ENCODE measurements around the gene PTPN12. TPM values are rescaled to one million over a fixed set of nuclear protein-coding genes. Genes with fewer than 3 reads are reported as not detected.
A peak's percentile ranks its signal among the peaks of the same experiment; 100 is the strongest.

Gene PTPN12
- total and polyA plus RNA-seq, 9 donors: 34.9 to 61.3 (median 46.9) TPM

GRCh38 chr7:77657427-77658224 is 120.5 kb downstream of the PTPN12 start:
- no peaks in the 10 kb centered on the region for H3K27me3 ChIP-seq (ENCODE audit: control insufficient read depth, insufficient read depth, low read length)
- DNase-seq: peak; percentile 71
- H3K4me1 ChIP-seq (ENCODE audit: control insufficient read depth, insufficient read depth, low read length): no peaks in the 10 kb centered on the region
- H3K27ac ChIP-seq (ENCODE audit: low read length): no peak overlapping the region
- no peaks in the 10 kb centered on the region for H3K9me3 ChIP-seq (replicated peaks; ENCODE audit: control insufficient read depth, low read depth, low read length)
- no peak overlapping the region for H3K4me3 ChIP-seq (ENCODE audit: low read length)
- no CpG with 5 or more reads among the region's 1 CpG for WGBS (ENCODE audit: insufficient coverage)
- H3K36me3 ChIP-seq (ENCODE audit: control insufficient read depth, insufficient read depth, low read length): peaks cover 32% of the 10 kb centered on the region

- no peak for DNase-seq
- Histone ChIP-seq H3K9me3 (replicated peaks; ENCODE audit: control insufficient read depth, low read depth, low read length) (no peaks in the 10 kb centered on the region), H3K4me1 (ENCODE audit: control insufficient read depth, insufficient read depth, low read length) (no peaks in the 10 kb centered on the region), H3K27ac (ENCODE audit: low read length) (no peak overlapping the region), H3K27me3 (ENCODE audit: control insufficient read depth, insufficient read depth, low read length) (no peaks in the 10 kb centered on the region), H3K36me3 (ENCODE audit: control insufficient read depth, insufficient read depth, low read length) (peaks cover 25% of the 10 kb centered on the region), H3K4me3 (ENCODE audit: low read length) (no peak overlapping the region)
- 100% methylated on average over 2 of the region's 5 CpGs for WGBS (ENCODE audit: insufficient coverage)
These were observed 121.8 kb downstream of the PTPN12 start for GRCh38 chr7:77658928-77659327.

GRCh38 chr7:77661816-77662215 is 124.7 kb downstream of the PTPN12 start:
- peaks cover 17% of the 10 kb centered on the region for H3K36me3 ChIP-seq (ENCODE audit: control insufficient read depth, insufficient read depth, low read length)
- 100% methylated on average over 3 of the region's 5 CpGs for WGBS (ENCODE audit: insufficient coverage)
- H3K27ac ChIP-seq (ENCODE audit: low read length): no peak overlapping the region
- no peak overlapping the region for H3K4me3 ChIP-seq (ENCODE audit: low read length)
- H3K9me3 ChIP-seq (replicated peaks; ENCODE audit: control insufficient read depth, low read depth, low read length): no peaks in the 10 kb centered on the region
- H3K4me1 ChIP-seq (ENCODE audit: control insufficient read depth, insufficient read depth, low read length): no peaks in the 10 kb centered on the region
- H3K27me3 ChIP-seq (ENCODE audit: control insufficient read depth, insufficient read depth, low read length): no peaks in the 10 kb centered on the region
- no peak for DNase-seq

GRCh38 chr7:77662869-77663268 is 125.8 kb downstream of the PTPN12 start:
- H3K9me3 ChIP-seq (replicated peaks; ENCODE audit: control insufficient read depth, low read depth, low read length): no peaks in the 10 kb centered on the region
- no peak overlapping the region for H3K27ac ChIP-seq (ENCODE audit: low read length)
- H3K4me1 ChIP-seq (ENCODE audit: control insufficient read depth, insufficient read depth, low read length): no peaks in the 10 kb centered on the region
- WGBS (ENCODE audit: insufficient coverage): 83% methylated on average over 2 of the region's 2 CpGs
- DNase-seq: no peak
- H3K4me3 ChIP-seq (ENCODE audit: low read length): no peak overlapping the region
- H3K27me3 ChIP-seq (ENCODE audit: control insufficient read depth, insufficient read depth, low read length): no peaks in the 10 kb centered on the region
- peaks cover 12% of the 10 kb centered on the region for H3K36me3 ChIP-seq (ENCODE audit: control insufficient read depth, insufficient read depth, low read length)

GRCh38 chr7:77664715-77665114 is 127.6 kb downstream of the PTPN12 start:
- no peak overlapping the region for H3K4me3 ChIP-seq (ENCODE audit: low read length)
- H3K27me3 ChIP-seq (ENCODE audit: control insufficient read depth, insufficient read depth, low read length): no peaks in the 10 kb centered on the region
- H3K4me1 ChIP-seq (ENCODE audit: control insufficient read depth, insufficient read depth, low read length): no peaks in the 10 kb centered on the region
- no peaks in the 10 kb centered on the region for H3K9me3 ChIP-seq (replicated peaks; ENCODE audit: control insufficient read depth, low read depth, low read length)
- DNase-seq: no peak
- no peak overlapping the region for H3K27ac ChIP-seq (ENCODE audit: low read length)
- H3K36me3 ChIP-seq (ENCODE audit: control insufficient read depth, insufficient read depth, low read length): peaks cover 3% of the 10 kb centered on the region

- Histone ChIP-seq H3K9me3 (replicated peaks; ENCODE audit: control insufficient read depth, low read depth, low read length) (no peaks in the 10 kb centered on the region), H3K27ac (ENCODE audit: low read length) (no peak overlapping the region), H3K27me3 (ENCODE audit: control insufficient read depth, insufficient read depth, low read length) (no peaks in the 10 kb centered on the region), H3K4me3 (ENCODE audit: low read length) (no peak overlapping the region), H3K36me3 (ENCODE audit: control insufficient read depth, insufficient read depth, low read length) (peaks cover 3% of the 10 kb centered on the region), H3K4me1 (ENCODE audit: control insufficient read depth, insufficient read depth, low read length) (no peaks in the 10 kb centered on the region)
- DNase-seq: no peak
These were observed 128.1 kb downstream of the PTPN12 start for GRCh38 chr7:77665161-77665560.

GRCh38 chr7:77667459-77668086 is 130.5 kb downstream of the PTPN12 start:
- peak; percentile 69 for DNase-seq

GRCh38 chr7:77674878-77675277 is 137.8 kb downstream of the PTPN12 start:
- no peaks in the 10 kb centered on the region for H3K36me3 ChIP-seq (ENCODE audit: control insufficient read depth, insufficient read depth, low read length)
- no peaks in the 10 kb centered on the region for H3K4me1 ChIP-seq (ENCODE audit: control insufficient read depth, insufficient read depth, low read length)
- 82% methylated on average over 2 of the region's 5 CpGs for WGBS (ENCODE audit: insufficient coverage)
- no peak overlapping the region for H3K27ac ChIP-seq (ENCODE audit: low read length)
- H3K27me3 ChIP-seq (ENCODE audit: control insufficient read depth, insufficient read depth, low read length): no peaks in the 10 kb centered on the region
- DNase-seq: no peak
- no peak overlapping the region for H3K4me3 ChIP-seq (ENCODE audit: low read length)
- H3K9me3 ChIP-seq (replicated peaks; ENCODE audit: control insufficient read depth, low read depth, low read length): no peaks in the 10 kb centered on the region

More at GRCh38 chr7:77667459-77668086, 130.5 kb downstream of the PTPN12 start:
- Histone ChIP-seq H3K4me3 (ENCODE audit: low read length) (no peak overlapping the region), H3K9me3 (replicated peaks; ENCODE audit: control insufficient read depth, low read depth, low read length) (no peaks in the 10 kb centered on the region), H3K4me1 (ENCODE audit: control insufficient read depth, insufficient read depth, low read length) (no peaks in the 10 kb centered on the region), H3K36me3 (ENCODE audit: control insufficient read depth, insufficient read depth, low read length) (no peaks in the 10 kb centered on the region), H3K27ac (ENCODE audit: low read length) (no peak overlapping the region), H3K27me3 (ENCODE audit: control insufficient read depth, insufficient read depth, low read length) (no peaks in the 10 kb centered on the region)
- WGBS (ENCODE audit: insufficient coverage): no CpG with 5 or more reads among the region's 6 CpGs

GRCh38 chr7:77679608-77680007 is 142.5 kb downstream of the PTPN12 start:
- H3K36me3 ChIP-seq (ENCODE audit: control insufficient read depth, insufficient read depth, low read length): peaks cover 17% of the 10 kb centered on the region
- no peak overlapping the region for H3K4me3 ChIP-seq (ENCODE audit: low read length)
- no peaks in the 10 kb centered on the region for H3K9me3 ChIP-seq (replicated peaks; ENCODE audit: control insufficient read depth, low read depth, low read length)
- no peaks in the 10 kb centered on the region for H3K4me1 ChIP-seq (ENCODE audit: control insufficient read depth, insufficient read depth, low read length)
- no peak for DNase-seq
- no peaks in the 10 kb centered on the region for H3K27me3 ChIP-seq (ENCODE audit: control insufficient read depth, insufficient read depth, low read length)
- H3K27ac ChIP-seq (ENCODE audit: low read length): no peak overlapping the region

GRCh38 chr7:77680266-77680665 is 143.2 kb downstream of the PTPN12 start:
- no peak overlapping the region for H3K27ac ChIP-seq (ENCODE audit: low read length)
- peaks cover 19% of the 10 kb centered on the region for H3K36me3 ChIP-seq (ENCODE audit: control insufficient read depth, insufficient read depth, low read length)
- 100% methylated on average over 1 of the region's 7 CpGs for WGBS (ENCODE audit: insufficient coverage)
- DNase-seq: no peak
- no peaks in the 10 kb centered on the region for H3K27me3 ChIP-seq (ENCODE audit: control insufficient read depth, insufficient read depth, low read length)
- H3K4me1 ChIP-seq (ENCODE audit: control insufficient read depth, insufficient read depth, low read length): no peaks in the 10 kb centered on the region
- H3K4me3 ChIP-seq (ENCODE audit: low read length): no peak overlapping the region
- no peaks in the 10 kb centered on the region for H3K9me3 ChIP-seq (replicated peaks; ENCODE audit: control insufficient read depth, low read depth, low read length)

Data from muscle of leg (tissue), 11 donors.